OCI-LY7 (cell line): ENCODE measurements around the gene RASAL3.

Source experiments
- CTCF ChIP-seq: fragments of 200-600 bp; sonication (generic); conservative IDR thresholded peaks from 2 replicates; pipeline ENCODE4 v1.5.1; 2014; ENCODE audit warnings: mild to moderate bottlenecking, antibody characterized with exemption, low read length, moderate library complexity, mixed read lengths
- EZH2phosphoT487 ChIP-seq: fragments of 200-600 bp; sonication (generic); IDR thresholded peaks from 2 replicates; pipeline ENCODE4 v1.6.1; 2018; ENCODE audit warnings: low read depth, borderline replicate concordance, mild to moderate bottlenecking, mixed run types, antibody characterized with exemption, low read length, moderate library complexity, mixed read lengths

DNA sequence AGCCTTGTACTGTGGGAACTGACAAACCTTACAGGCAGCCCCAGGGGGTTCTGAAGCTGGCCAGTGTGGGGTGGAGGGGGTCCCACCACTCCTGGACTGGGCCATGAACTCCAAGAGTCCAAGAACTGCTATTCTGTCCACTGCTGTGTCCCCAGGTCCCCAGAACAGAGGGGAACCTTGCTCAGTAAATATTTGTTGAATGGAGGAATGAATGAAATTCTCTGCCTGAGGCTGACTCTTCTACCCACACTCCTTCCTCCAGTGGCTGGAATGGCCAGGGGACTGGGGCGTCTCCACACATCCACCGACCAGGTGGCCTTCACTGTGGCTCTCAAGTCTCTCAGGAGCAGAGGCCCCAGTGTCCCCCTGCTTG is 26.2 kb downstream of the RASAL3 start:
- TF ChIP-seq CTCF (no peak), EZH2phosphoT487 (no peak)
